Endothelial cell of hepatic sinusoid (primary cell): ENCODE results near the gene XRN2.
"Not testable (repeated sequence)": the region's sequence is repeated elsewhere in the genome, so short reads cannot be mapped to it uniquely, and the experiment has no call there.

Experiments
- in situ Hi-C: cut with HindIII; loops from 2 replicates; pipeline ENCODE4 v1.10.0; 2017; ENCODE audit warnings: low sequenced_read_pairs

XRN2 gene

DNA sequence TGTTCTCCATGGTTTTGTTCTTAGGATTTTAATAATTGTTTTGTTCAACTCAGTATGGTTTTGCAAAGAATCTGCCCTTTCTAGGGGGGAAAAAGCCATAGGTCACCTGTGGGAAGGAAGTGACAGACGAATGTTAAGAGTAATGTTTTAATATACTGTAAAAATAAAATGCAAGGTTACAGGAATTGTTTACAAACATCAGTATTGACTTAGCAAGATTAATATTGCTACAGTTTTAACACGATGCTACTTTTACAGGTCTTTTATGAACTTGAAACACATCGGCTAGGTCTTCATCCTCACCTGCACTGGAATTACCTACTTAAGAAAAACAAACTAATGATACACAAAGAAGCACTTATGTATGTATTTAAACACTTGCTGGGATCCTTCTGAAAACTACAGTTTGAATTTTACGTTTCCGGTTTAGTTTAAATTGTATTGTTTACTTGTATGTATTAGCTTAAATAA, 95.9 kb downstream of the XRN2 start:
- in situ Hi-C loops, result no loop called here

GRCh38 chr20:21411725-21412124, 108.6 kb downstream of the XRN2 start:
- in situ Hi-C loops, result no loop called here

- in situ Hi-C loops, result not testable (repeated sequence)
Observed at GRCh38 chr20:21413996-21414395, 110.9 kb downstream of the XRN2 start.

DNA sequence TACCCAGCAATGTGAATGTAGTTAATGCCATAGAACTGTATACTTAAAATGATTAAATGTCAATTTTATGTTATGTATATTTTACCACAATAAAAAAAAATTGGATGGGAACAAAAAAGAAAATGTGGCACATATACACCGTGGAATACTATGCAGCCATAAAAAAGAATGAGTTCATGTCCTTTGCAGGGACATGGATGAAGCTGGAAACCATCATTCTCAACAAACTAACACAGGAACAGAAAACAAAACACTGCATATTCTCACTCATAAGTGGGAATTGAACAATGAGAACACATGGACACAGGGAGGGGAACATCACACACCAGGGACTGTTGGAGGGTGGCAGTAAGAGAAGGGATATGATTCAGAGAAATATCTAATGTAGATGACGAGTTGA, 116.0 kb downstream of the XRN2 start:
- in situ Hi-C loops, result not testable (repeated sequence)

DNA sequence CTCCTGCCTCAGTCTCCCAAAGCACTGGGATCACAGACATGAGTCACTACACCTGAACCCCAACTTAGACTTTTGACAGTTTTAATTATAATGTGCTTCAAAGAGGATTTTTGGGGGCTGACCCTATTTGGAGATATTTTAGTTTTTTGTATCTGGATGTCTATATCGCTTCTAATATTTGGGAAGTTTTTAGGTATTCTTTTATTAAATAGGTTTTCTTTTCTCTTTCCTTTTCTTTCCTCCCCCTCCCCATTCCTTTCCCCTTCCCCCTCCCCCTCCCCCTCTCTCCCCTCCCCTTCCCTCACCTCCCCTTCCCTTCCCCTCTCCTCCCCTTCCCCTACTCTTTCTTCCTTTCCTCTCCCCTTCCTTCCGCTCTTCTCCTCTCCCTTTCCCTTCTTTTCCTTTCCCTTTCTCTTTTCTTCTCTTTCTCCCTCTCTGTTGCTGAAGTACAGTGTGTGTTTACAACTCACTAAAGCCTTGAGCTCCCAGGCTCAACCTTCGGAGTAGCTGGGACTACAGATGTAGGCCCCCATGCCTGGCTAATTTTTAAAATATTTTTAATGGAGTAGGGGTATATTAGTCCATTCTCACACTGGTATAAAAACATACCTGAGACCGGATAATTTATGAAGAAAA, 118.6 kb downstream of the XRN2 start:
- in situ Hi-C loops, result no loop called here

- in situ Hi-C loops, result not testable (repeated sequence)
Observed at GRCh38 chr20:21423712-21424111, 120.6 kb downstream of the XRN2 start.

GRCh38 chr20:21424846-21425245, 121.7 kb downstream of the XRN2 start:
- in situ Hi-C loops, result no loop called here

DNA sequence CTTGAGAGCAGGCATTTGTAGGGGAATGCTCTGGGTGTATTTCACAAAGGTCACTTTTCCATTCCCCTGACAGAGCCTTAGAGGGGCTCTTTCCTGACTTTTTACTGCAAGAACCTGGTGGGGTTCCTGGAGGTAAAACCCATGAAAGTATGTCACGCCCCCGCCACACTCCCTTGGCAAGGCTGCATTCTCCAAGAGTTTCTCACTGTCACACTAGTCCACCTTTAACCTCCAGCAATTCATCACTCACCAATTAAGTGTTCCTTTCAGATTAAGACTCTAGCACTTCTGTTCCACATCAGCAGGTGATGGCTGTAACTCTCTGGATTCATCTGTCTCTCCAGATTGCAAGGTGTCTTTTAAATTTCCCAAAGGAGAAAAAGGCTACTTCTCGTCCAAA, 126.9 kb downstream of the XRN2 start:
- in situ Hi-C loops, result no loop called here

- in situ Hi-C loops, result no loop called here
Observed at GRCh38 chr20:21432911-21433310, 129.8 kb downstream of the XRN2 start.

DNA sequence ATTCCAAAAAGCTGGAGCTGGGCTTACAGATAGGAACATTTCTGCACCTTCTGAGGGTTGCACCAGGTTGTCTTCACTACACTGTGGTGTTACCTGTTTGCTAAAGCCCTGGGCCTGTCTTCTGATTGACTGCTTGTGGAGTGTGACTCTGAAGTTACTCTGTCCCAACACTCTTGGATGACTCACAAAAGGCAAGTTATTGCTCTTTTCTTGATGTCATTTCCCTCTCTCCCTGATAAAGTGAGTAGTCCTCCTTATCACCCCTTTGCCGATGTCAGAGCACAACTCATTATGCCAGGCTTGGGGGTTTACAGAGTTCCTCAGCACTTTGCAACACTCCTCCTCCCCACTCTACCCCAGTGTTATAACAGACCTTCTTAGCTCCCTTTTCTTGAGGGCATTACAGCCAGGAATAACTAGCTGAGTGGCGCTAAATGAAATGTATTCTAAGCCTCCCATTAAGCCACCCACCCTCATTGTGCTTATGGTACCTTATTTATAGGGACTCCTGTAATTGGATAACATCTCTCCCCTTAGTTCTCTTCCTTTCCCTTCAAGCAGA, 130.3 kb downstream of the XRN2 start:
- in situ Hi-C loops, result no loop called here

DNA sequence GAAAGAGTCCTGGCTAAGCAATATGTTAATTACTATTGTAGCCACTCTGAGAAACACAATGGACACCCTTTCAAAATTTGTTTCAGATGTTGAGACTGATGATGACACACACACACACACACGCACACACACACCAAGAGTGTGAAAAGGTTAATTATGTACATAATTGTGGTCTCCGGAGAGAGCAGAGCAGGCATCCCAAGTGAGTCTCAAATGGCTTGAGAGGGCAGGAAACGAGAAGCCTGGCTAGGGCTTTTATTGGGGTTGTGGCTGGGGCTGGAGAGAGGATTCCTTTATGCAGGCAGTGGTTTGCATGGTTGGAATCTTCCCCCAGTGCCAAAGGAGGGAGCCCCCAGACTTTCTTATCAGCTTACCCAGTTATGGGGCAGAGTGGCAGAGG, 132.4 kb downstream of the XRN2 start:
- in situ Hi-C loops, result no loop called here

DNA sequence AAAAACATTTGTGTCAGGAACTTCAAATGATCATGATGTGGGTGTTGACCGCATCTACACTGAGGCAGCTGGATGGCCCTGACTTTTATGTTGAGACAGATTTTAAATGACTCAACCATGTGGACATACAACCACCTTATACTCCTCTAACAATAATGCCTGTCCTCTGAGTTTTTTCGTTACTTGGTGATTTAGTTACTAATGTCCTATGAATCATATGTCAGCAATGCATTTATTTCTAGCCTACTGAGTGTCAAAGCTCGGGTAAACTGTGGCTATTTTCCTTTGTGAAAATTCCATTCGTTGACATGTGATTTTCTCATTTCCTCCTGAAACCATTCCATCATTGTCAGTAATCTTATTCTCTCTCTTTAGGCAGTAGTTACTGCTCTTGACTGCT, 133.1 kb downstream of the XRN2 start:
- in situ Hi-C loops, result no loop called here

GRCh38 chr20:21437248-21437647, 134.1 kb downstream of the XRN2 start:
- in situ Hi-C loops, result no loop called here

- in situ Hi-C loops, result no loop called here
Observed at GRCh38 chr20:21437816-21438215, 134.7 kb downstream of the XRN2 start.
